Stimulated activated CD8-positive, alpha-beta memory T cell treated with anti-CD3 and anti-CD28 coated beads, Interleukin-7, amount 100 ng/mL, for 24 hours (primary cell): ENCODE measurements around the gene WIPI1.
"Not testable (repeated sequence)": the region's sequence is repeated elsewhere in the genome, so short reads cannot be mapped to it uniquely, and the experiment has no call there.

ENCODE experiments used
- DNase-seq: peaks from one replicate; pipeline ENCODE4 v3.0.0-alpha.2; 2020; ENCODE audit warnings: low read depth

WIPI1 gene

DNA sequence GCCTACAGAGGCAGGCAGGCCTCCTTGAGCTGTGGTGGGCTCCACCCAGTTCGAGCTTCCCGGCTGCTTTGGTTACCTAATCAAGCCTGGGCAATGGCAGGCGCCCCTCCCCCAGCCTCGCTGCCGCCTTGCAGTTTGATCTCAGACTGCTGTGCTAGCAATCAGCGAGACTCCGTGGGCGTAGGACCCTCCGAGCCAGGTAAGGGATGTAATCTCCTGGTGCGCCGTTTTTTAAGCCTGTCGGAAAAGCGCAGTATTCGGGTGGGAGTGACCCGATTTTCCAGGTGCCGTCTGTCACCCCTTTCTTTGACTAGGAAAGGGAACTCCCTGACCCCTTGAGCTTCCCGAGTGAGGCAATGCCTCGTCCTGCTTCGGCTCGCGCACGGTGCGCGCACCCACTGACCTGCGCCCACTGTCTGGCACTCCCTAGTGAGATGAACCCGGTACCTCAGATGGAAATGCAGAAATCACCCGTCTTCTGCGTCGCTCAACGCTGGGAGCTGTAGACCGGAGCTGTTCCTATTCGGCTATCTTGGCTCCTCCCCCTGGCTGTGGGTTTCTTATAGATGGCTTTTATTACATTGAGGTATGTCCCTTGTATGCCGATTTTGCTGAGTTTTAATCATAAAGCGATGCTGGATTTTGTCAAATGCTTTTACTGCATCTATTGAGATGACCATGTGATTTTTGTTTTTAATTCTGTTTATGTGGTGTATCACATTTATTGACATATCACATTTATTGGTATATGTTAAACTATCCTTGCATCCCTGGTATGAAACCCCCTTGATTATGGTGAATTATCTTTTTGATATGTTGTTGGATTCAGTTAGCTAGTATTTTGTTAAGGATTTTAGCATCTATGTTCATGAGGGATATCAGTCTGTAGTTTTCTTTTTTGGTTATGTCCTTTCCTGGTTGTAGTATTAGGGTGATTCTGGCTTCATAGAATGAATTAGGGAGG lies 43.4 kb downstream of the WIPI1 start:
- not testable (repeated sequence) for DNase-seq

DNA sequence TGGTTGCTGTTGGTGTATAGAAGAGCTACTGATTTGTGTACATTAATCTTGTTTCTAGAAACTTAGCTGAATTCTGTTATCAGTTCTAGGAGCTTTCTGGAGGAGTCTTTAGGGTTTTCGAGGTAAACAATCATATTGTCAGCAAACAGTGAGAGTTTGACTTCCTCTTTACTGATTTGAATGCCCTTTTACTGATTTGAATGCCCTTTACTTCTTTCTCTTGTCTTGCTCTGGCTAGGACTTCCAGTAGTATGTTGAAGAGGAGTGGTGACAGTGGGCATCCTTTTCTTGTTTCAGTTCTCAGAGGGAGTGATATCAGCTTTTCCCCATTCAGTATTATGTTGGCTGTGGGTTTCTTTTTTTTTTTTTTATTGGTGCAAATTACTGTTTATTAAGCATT lies 49.6 kb downstream of the WIPI1 start:
- DNase-seq: not testable (repeated sequence)

DNA sequence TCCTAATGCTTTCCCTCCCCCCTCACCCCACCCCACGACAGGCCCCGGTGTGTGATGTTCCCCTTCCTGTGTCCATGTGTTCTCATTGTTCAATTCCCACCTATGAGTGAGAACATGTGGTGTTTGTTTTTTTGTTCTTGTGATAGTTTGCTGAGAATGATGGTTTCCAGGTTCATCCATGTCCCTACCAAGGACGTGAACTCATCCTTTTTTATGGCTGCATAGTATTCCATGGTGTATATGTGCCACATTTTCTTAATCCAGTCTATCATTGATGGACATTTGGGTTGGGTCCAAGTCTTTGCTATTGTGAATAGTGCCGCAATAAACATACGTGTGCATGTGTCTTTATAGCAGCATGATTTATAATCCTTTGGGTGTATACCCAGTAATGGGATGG lies 53.5 kb downstream of the WIPI1 start:
- DNase-seq: not testable (repeated sequence)

DNA sequence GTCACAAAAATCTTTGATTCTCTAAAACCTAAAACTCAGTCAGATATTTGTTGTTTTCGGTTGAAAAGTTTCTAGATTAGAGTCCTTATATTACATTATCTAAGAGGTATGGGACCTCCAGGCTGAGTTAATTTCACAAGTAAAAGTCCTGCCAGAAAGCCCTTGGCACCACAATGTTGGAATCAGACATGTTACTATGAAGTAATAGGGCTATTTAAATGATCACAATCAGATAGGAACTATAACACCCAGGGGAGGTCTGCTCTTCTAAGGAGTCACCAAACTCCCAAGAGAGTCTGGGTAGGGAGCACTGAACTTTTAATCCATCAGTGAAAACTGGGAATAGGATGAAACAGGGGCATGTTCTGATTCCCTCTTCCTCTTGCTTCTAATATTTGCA lies 54.2 kb downstream of the WIPI1 start:
- DNase-seq: no peak

DNA sequence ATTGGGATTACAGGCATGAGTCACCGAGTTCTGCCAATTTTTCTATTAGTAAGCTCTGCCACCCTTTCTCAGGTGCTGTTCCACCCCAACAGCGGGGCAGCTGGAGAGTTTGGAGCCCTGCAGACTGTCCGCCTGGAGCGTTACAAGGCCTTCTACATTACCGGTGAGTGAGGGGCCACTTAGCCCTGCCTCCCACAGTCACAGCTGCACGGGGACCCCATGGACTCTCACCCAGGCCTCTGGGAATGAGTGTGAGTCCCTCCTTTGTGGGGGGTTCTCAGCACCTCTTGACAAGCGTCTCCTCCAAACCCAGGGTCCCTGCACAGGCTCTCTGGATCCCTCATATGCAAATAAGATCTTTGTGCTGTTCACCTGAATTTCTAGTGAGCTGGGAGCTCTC lies 56.0 kb downstream of the WIPI1 start:
- DNase-seq: no peak

DNA sequence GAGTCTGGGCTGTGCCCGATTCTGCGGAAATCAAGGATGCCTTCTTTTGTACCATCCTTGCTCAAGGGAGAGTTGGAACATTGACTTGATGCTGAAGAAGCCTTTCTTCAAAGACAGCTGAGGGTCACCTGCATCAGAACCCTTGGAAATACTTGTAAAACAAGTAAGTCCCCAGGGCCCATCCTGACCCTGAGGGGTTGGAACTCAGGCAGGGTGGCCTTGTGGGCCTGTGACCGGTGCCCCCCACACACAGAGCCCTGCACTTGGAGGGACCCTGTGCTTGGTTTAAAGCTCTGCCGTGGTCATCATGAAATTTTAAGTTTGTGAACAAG lies 56.9 kb downstream of the WIPI1 start:
- no peak for DNase-seq

DNA sequence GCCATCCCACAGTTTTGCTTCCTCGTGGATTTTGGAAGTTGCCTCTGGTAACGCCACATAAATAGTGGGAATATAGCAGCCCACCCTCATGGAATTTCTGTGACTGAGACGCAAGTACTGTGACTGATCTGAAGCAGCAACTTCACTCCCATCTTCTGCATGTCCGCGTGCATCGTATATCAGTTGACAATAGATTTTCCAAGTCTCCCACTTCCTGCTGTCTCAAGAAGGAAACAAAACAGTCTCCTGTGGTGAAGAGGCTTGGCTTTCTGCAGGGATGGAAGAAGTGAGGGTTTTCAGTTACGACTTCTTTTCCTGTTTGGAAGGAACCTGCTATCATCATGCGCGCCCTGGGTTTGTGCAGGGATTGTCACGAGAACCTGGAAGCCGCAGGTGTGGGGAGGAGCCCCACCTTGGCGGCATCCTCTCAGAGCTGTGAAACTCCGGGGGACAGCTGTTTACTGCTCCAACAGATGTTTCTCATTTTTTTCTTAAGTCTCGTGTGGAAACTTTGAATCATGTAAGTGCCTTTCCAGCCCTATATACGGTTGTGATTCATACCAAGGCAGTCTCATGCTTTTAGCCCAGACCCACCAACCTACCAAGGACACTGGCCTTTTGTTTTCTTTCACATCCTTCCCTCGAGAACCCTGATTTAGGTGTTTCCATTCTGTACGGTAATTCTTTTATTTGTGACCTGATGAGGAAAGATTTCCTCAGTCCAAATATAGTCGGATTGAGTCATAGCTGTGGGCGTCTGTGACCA lies 57.5 kb downstream of the WIPI1 start:
- no peak for DNase-seq

DNA sequence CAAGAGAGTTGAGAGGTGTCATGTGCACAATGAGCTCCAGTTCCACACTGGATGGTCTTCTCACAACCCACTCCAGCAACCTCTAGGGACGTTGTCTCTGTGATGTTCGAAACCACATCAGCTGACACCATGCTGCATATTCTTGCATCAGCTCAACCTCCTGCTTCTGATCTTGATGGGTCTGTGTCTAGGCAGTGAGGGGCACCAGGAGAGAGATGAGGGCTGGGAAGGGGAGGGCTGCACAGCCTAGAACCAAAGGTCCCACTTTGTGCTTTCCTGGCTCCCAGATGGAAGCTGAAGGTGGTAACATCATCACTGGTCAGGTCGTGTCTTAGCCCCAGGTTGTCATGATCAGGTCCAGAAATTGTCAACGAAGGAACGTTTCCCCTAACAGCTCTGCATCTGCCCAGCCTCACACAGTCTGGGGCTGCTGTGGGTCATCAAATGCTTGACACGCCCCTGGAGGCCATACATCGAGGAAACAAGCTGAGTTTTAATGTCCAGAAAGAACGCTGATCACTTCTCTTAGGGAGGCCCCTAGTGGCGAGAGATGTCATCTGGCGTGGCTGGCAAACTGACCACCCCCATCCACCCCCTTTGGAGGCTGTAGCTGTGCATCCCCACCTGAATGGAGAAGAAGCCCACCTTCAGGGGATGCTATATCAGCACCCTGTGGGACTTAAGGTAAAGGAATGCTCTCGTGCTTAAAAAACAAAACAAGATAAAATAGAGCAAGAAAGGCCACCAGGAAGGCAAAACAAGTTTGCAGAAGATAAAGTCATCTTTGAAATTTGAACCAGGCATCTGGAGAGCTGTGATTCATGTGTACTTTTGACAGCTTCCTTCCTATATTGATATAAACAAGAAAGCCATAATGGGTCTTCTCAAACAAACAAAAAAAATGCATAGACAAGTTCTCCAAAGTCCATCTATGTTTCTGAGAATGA lies 58.3 kb downstream of the WIPI1 start:
- no peak for DNase-seq

DNA sequence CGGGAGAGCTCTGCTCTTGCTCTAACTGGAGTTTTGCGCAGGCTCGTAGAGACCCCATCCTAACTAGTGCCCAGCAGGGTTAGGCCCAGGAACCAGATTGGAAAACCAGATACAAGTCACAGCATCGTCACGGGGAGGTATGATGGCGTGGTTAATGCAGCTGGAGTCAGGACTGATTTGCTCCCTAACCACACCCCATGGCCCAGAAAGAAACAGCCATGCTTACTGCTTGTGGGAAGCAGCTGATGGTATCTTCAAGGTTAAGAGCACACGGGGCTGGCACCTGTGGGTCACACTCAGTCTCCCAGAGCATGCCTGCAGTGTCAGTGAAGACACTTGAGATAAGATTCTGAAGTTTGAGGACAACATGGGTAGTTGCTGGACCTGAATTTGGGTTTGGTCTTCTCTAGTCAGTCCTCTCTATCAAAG lies 60.2 kb downstream of the WIPI1 start:
- DNase-seq: no peak

DNA sequence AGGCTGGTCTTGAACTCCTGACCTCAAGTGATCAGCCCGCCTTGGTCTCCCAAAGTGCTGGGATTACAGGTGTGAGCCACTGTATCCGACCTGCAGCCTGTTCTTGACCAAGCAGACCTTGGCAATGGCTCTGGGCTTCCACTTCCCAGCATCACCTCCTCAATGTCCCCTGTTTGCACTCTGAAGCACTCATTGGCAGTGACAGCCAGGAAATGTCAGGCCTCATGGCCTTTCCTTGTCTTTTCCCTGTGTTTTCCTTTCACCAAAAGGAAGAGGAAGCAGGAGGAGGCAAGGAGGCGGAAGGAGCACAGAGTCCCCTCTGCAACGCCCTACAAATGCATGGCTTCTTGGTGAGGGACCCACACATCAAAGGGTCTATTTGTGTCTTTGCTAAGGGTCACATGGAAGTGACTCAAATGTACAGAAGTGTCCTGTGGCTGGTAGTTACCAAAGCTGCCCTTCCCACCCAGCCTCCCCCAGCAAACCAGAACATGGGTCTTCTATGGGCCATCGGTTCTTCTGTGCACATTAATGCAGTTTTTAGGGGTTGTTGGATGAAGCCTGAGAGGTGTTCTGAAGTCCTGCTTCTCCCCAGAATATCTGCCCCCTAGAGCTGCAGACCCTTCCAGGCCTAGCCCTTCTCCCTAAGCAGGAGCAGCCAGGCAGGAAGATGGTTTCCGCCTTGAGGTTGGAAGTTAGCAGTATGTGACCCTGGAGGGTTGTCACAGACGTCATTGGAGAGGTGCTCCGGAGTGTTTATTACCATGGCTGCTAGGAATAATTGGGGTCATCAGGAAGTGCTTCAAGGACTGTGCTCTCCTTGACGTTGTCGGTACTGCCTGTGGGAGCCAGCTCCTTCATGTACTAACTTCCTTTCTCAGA lies 60.8 kb downstream of the WIPI1 start:
- no peak for DNase-seq

DNA sequence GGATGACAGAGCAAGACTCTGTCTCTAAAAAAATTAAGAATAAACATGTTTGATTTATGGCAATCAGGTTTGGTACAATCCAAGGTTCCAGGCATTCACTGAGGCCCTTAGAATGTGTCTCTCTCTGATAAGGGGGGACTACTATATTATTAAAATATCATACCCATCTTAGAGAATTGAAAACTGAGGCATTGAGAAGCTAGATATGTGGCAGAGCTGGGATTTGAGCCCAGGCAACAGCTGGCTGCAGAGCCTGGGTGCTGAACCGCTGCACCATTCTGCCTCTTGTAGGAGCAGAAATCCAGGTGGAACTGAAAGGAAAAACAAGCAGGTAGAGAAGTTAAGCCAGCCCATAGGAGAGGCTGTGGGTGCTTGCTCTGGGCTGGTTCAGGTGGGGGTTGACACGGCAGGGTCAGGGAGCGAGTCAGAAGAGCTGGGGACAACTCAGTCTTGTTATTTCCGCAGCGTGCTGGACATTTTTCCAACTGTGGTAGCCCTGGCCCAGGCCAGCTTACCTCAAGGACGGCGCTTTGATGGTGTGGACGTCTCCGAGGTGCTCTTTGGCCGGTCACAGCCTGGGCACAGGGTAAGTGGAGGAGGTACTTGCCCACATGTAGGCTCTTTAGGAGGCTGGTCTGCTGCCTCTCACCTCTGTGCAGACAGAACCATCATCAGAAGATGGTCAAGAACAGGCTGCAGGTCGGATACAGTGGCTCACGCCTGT lies 62.5 kb downstream of the WIPI1 start:
- DNase-seq: no peak

DNA sequence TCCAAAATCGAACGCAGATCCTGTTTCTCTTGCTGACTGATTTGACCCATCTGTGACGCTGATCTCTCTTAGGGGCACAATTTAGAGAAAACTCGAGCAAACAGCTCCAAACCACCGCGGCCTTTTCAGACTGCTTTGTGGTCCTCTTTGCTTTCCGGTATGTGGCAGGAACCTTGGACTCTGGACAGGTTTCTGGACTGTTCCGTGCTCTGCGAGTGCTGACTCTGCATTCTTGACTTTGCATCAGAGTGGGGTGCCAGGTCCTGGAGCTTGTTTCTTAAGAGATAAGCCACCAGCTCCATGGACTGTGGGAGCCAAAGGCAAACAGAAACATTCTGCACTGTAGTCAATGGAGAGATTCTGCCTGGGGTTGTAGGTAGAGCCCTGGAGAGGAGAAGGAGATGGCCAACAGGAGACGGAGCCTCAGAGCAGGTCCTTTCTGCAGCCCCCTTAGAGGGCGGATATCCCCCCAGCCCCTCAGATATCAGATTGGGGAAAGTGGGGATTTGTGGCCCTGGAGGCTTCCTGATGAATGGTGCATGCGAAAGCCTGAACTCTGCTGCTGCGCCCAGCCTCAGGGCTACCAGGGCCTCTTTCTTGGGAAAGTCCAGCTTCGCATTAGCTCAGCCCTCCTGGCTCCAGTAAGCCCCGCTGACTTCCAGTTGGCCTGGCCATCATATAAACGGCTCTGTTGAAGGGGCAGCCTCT lies 65.6 kb downstream of the WIPI1 start:
- no peak for DNase-seq

DNA sequence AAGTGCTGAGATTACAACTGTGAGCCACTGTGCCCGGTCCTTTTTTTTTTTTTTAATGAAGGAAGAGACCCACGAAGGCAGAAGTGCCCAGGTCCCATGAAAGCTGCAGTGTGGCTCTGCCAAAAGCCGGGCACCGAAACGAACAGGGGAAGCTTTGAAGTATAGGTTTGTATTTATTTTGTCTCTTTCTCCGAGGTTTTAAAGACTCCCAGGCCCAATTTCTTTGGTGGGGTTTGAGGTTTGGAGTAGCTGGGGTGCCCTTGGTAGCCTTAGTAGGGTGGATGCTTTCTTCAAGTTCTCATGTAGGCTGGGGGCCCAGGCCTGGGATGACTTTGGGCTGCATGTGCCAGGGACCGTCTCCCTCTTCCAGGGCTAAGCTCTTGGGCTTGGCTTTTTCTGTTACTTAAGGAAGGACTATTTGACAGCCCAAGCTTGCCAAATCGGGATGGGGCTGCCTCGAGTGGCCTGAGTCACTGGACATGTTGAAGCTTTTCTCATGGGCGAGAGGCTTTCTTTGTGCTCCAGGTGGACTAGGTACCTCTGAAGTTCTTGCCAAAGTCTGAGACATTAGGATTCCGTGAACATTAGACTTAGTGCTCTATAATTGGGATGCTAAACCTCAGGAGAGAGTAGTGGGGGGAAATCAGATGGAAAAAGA lies 66.3 kb downstream of the WIPI1 start:
- no peak for DNase-seq

DNA sequence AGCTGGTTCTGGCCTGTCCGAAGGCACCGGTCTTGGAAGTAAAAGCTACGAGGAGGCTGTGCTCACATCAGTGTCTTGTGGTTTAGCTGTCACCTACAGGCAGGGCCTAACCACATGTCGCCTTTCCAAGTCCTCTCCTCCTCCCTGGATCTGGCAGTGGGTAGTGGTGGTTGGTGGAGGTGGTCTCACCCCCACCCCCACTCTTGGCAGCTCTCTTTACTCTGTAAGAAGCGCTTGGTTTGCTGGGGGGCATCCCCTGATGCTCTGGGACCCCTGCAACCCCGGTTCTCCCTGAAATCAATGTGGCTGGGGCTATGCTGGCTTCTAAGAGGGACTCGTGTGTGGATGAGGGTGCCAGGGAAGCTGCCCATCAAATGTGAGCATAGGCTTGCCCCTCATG lies 68.3 kb downstream of the WIPI1 start:
- no peak for DNase-seq

DNA sequence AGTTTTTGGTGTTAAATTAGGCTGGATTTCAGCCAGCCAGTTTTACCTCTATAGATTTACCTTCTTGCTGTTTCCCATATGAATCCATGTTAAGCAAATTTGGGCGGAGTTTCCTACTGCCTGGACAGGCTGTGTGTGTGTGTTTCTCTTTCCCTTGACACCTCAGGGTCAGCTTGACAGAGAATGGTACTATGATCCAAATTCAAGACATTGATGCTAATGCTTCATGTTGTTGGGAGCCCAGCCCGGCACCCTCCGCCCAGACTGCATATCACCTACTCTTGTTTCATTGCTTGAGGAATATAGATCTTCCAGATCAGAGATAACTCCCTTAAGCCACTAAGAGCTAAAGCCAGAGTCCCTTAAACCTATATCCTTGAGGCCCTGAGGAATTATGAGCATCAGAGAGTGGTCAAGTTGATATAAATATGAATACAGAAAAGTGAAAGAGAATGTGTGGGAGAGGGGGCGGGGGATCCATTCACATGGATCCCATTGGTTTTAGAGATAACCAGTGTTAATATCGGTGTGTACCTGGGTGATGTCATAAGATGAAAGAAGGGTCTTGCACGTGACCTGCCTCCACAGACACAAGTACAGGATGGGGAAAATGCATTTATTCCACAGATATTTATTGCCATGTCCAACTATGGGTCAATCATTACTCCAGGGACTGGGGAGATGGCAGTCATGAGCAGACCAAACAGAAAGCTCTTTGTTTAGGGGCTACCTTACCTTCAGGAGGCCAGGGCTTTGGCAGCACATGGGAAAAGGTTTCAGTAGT lies 69.7 kb downstream of the WIPI1 start:
- no peak for DNase-seq

DNA sequence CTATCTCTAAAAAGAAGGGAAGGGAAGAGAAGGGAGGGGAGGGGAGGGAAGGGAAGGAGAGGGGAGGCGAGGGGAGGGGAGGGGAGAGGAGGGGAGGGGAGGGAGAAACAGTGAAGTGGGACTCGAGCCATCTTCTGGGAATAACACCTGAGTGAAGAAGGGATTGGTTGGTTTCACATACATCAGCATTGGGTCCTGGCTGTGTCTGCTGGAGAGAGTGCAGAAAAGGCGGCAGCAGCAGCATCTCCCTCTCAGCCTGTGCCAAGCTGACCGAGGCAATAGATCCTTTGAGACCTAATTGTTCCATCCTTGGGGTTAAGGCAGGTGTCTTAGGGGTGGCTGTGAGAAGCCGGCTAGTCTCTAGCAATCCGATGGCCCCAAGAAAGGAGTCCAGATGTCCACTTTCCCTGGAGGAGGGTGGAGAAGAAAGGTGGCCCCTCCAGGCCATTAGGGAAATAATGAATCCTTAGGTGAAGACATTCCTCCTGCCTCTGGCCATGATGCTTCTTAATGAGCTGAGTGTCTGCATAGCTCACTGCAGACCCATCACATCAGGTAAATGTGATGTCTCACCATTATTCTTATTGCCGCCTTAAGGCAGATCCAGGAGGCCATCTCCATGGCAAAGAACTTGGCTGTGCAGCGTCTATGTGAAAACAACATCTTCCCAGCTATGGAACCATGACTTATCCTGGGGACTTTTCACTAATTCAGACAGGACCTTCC lies 71.6 kb downstream of the WIPI1 start:
- DNase-seq: no peak

DNA sequence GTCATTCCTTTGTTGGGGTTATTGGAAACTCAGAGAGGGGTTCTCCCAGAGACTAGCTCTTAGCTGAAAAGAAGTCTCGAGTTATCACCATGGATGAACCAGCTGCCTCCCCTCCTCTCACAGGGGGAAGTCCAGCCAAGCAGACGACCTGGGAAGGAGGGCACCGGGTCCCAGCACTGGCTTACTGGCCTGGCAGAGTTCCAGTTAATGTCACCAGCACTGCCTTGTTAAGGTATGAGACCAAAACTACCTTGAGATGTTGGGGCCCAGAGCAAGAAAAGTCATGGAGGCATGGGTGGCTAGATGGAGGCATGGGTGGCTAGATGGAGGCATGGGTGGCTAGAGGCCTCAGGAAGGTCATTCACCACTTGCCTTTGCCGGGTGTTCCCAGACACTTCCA lies 72.4 kb downstream of the WIPI1 start:
- DNase-seq: no peak

DNA sequence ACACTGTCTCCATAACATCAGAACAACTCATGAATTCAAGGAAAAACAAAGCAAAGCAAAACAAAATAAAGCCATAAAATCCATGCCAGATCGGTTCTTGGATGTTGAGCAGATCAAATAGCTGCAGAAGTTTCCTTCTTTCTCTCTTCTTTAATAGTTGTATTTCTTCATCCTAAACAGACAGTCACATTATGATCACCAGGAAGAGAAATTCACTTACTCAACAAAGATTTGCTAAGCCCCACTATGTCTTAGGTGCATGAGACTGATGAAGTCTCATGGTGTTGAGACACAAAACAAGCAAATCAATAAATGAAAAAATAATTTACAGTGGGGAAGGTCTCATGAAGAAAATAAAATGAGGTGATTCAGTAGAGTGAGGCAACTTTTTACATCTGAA lies 72.8 kb downstream of the WIPI1 start:
- no peak for DNase-seq
